ENCODE data around the gene INSYN1.
A peak's percentile ranks its signal among the peaks of the same experiment; 100 is the strongest.

The INSYN1 gene

GRCh38 chr15:73700041-73700842 is 52.9 kb downstream of the INSYN1 start:
- H3K4me3 ChIP-seq (replicated peaks in 1 of 2; ENCODE audit: low read depth in 2 of 2, low read length in 2 of 2): no peak overlapping the region
- peak; percentile 90 for TF ChIP-seq CTCF (IDR thresholded peaks at IDR 0.05; ENCODE audit: low read depth, low read length)
- DNase-seq (ENCODE audit: low read depth in 2 of 2): peak; percentile 88 to 89

DNA sequence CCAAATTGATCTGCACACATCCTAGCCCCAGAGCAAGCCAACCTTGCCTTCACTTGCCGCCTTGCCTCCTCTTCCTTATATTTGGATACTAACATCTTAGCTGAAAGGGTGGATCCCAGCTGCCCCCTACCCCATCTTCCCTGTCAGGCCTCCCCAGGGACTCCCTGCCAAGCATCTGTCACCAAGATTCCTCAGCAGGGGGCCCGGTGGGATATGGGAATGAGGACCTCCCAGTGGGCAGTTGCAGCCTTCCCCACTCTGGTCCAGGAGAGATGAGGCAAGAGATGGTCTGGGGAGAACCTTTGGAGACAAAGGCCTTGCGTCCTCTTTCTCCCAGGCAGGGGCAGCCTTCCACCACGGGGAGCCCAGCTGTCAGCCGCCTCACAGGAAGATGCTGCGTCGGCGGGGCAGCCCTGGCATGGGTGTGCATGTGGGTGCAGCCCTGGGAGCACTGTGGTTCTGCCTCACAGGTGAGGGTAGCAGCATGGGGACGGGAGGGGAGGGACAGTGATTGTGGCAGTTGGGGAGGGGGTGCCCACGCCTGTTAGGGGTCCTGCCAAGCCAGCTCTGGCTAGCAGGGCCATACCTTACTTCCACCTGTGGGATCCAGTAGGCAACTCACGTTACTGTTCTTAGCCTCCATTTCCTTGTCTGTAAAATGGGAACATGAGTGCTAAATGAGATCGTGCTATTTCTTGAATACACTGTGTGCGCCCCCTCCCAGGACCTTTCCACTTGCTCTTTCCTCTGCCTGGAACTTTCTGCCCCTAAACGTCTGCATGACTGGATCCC is 53.7 kb downstream of the INSYN1 start:
- no peak for DNase-seq (ENCODE audit: low read depth in 2 of 2)
- no peak for TF ChIP-seq CTCF (IDR thresholded peaks at IDR 0.05; ENCODE audit: low read depth, low read length)
- no peak overlapping the region for H3K4me3 ChIP-seq (replicated peaks in 1 of 2; ENCODE audit: low read depth in 2 of 2, low read length in 2 of 2)

DNA sequence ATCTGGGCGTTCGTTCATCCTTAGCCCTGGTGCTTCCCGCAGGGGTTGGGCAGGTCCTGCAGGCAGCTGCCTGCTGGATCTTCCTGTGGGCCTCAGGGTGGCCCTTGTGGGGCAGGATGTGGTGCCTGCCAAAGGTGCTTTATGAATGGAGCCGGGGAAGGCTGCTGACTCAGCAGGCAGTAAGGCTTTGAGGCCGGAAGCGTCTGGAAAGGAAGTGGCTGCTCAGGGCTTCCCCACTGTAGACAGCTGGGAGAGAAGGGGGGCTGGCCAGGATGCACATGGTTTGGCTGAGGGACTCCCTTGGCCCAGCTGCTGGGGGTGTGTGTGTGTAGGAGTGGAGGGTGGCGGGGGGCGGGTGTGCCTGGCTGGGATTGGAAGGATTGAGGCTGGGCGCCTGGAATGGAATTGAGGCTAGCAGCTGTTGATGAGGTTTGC is 56.1 kb downstream of the INSYN1 start:
- H3K4me3 ChIP-seq (replicated peaks in 1 of 2; ENCODE audit: low read depth in 2 of 2, low read length in 2 of 2): no peak overlapping the region
- no peak for TF ChIP-seq CTCF (IDR thresholded peaks at IDR 0.05; ENCODE audit: low read depth, low read length)
- peak; percentile 95 to 98 for DNase-seq (ENCODE audit: low read depth in 2 of 2)

DNA sequence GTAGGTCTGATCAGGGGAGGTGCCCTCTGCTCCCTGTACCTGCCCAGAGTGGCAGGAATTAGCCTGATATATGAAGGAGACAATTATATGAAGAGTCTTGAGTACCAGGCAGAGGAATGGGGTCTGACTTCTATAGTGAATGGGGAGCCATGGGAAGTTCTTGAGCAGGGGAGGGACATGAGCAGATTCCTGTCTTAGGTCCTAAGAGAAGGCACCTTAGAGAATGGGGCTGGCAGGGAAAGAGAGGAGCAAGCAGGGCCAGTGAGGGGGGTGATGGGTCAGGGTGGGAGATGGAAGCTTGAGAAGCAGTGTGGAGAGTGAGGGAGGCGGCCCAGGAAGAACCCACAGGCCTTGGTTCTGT is 56.5 kb downstream of the INSYN1 start:
- no peak for DNase-seq (ENCODE audit: low read depth in 2 of 2)
- TF ChIP-seq CTCF (IDR thresholded peaks at IDR 0.05; ENCODE audit: low read depth, low read length): no peak
- H3K4me3 ChIP-seq (replicated peaks in 1 of 2; ENCODE audit: low read depth in 2 of 2, low read length in 2 of 2): no peak overlapping the region

DNA sequence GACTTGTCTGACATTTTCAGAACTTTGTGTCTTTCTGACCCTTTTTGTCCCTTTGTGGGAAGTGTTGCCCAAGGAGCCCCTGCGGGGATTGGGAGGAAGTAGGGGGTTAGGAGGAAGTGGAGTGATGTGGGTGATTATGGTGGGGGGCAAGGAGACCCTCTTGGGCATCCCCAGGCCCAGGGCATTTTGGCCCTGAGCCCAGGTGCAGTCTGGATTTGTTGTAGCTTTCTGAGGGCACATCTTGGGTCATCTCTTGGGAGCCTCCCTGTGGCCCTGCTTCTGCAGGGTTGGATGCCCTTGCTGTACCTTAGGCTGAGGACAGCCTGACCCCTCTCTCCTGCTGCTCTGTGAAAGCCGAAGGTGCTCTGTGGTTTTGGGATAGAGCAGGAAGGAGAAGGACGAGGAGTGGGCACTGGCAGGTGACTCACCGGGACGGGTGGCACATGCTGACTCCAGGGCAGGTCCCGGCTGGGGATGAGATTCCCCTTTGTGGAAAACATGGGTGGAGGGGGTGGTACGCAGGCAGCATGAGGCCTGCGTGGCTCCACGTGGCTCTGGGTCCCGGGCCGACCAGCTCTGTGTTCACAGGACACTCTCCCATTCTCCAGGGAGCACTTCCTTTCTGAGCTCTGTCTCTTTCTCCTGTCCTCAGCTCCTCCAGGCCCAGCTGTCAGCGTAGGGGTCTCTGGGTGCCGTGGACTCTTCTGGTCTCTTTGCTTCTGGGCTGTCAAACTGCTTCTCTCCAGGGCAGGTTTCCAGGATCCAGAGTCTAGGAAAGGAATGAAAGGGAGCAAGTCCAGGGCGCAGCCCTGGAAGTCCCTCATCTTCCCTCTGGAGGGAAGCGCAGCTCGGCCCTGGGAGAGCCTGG is 57.1 kb downstream of the INSYN1 start:
- DNase-seq (ENCODE audit: low read depth in 2 of 2): no peak
- TF ChIP-seq CTCF (IDR thresholded peaks at IDR 0.05; ENCODE audit: low read depth, low read length): no peak
- no peak overlapping the region for H3K4me3 ChIP-seq (replicated peaks in 1 of 2; ENCODE audit: low read depth in 2 of 2, low read length in 2 of 2)

- TF ChIP-seq CTCF (IDR thresholded peaks at IDR 0.05; ENCODE audit: low read depth, low read length): no peak
- no peak overlapping the region for H3K4me3 ChIP-seq (replicated peaks in 1 of 2; ENCODE audit: low read depth in 2 of 2, low read length in 2 of 2)
- peak; percentile 17 to 68 for DNase-seq (ENCODE audit: low read depth in 2 of 2)
Measured at GRCh38 chr15:73694419-73694818, 58.7 kb downstream of the INSYN1 start.

Measured in cardiac fibroblast (primary cell).